Suprapubic skin (tissue), 4 donors: Measurements from ENCODE around the gene CDADC1. TPM values are rescaled to one million over a fixed set of nuclear protein-coding genes. Genes with fewer than 3 reads are reported as not detected.

Experiments
- DNase-seq, 2 donors: peaks; one replicate each; pipeline ENCODE4 v3.0.0-alpha.2; 2019; ENCODE audit warnings: low spot score in 2 of 2
- H3K27ac ChIP-seq: fragments of 200-600 bp; sonication (generic); one replicate; pipeline ENCODE4 v1.5.1; 2019
- H3K27me3 ChIP-seq: fragments of 200-600 bp; sonication (generic); one replicate; pipeline ENCODE4 v1.5.1; 2019
- H3K36me3 ChIP-seq: fragments of 200-600 bp; sonication (generic); one replicate; pipeline ENCODE4 v1.5.1; 2019
- H3K4me1 ChIP-seq: fragments of 200-600 bp; sonication (generic); one replicate; pipeline ENCODE4 v1.5.1; 2019
- H3K4me3 ChIP-seq: fragments of 200-600 bp; sonication (generic); one replicate; pipeline ENCODE4 v1.5.1; 2019; ENCODE audit warnings: mild to moderate bottlenecking
- H3K9me3 ChIP-seq: fragments of 200-600 bp; sonication (generic); one replicate; pipeline ENCODE4 v1.5.1; 2019
- CTCF ChIP-seq, 2 donors: fragments of 200-600 bp in 1 of 2; fragments of 450-650 bp in 1 of 2; sonication (generic) in 1 of 2; IDR thresholded peaks; one replicate each; pipeline ENCODE4 v1.5.1; 2016 to 2019; ENCODE audit warnings: antibody characterized with exemption in 2 of 2, mild to moderate bottlenecking in 1 of 2, moderate library complexity in 1 of 2
- EP300 ChIP-seq: sonication (generic); formaldehyde crosslinking; IDR thresholded peaks from one replicate; pipeline ENCODE4 v1.6.1; 2017; ENCODE audit warnings: antibody characterized with exemption
- POLR2A ChIP-seq, 2 donors: fragments of 450-650 bp; IDR thresholded peaks; one replicate each; pipeline ENCODE4 v1.6.1; 2017; ENCODE audit warnings: antibody characterized with exemption in 2 of 2, mild to moderate bottlenecking in 2 of 2, moderate library complexity in 2 of 2
- POLR2AphosphoS5 ChIP-seq, 3 donors: sonication (generic); formaldehyde crosslinking; IDR thresholded peaks; one replicate each; pipeline ENCODE4 v1.6.1; 2017; ENCODE audit warnings: antibody characterized with exemption in 3 of 3
- WGBS: methylation state at CpG from one replicate; pipeline ENCODE4 v1.1.5; 2018; 5-methylcytosine and 5-hydroxymethylcytosine counted together
- total RNA-seq, 4 donors: library from RNA; depleted of rRNA; stranded (reverse); fragments of >200 nt; gene quantifications; one replicate each; pipeline ENCODE4 v1.1.0, GENCODE V29; 2016

CDADC1 gene
- total RNA-seq, 4 donors from 2014 or later: 1.2 to 4.2 (median 3.1) TPM

DNA sequence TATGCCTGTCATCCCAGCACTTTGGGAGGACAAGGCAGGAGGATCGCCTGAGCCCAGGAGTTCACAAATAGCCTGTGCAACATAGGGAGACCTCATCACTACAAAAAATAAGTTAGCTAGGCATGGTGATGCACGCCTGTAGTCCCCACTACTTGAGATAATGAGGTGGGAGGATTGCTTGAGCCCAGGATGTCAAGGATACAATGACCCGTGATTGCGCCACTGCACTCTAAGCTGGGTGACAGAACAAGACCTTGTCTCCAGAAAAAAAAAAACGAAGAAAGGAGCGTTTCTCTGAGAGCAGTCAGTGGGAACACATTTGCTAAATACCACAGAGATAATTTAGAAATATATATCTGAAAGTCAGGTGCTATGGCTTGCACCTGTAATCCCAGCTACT, 11.9 kb downstream of the CDADC1 start:
- no peak for DNase-seq
- Histone ChIP-seq H3K27ac (no peak overlapping the region), H3K4me1 (no peaks in the 10 kb centered on the region), H3K27me3 (no peaks in the 10 kb centered on the region), H3K9me3 (no peaks in the 10 kb centered on the region), H3K4me3 (no peak overlapping the region), H3K36me3 (peaks cover 63% of the 10 kb centered on the region)
- TF ChIP-seq POLR2A (IDR thresholded peaks at IDR 0.05): no peak
- no peak for TF ChIP-seq CTCF (IDR thresholded peaks at IDR 0.05)
- TF ChIP-seq POLR2AphosphoS5 (IDR thresholded peaks at IDR 0.05): no peak
- TF ChIP-seq EP300: no peak
- WGBS: 90% methylated on average over 6 of the region's 6 CpGs

GRCh38 chr13:49262634-49263033, 14.9 kb downstream of the CDADC1 start:
- Histone ChIP-seq H3K27me3 (no peaks in the 10 kb centered on the region), H3K27ac (no peak overlapping the region), H3K9me3 (no peaks in the 10 kb centered on the region), H3K36me3 (peaks cover 55% of the 10 kb centered on the region), H3K4me1 (no peaks in the 10 kb centered on the region), H3K4me3 (no peak overlapping the region)
- 86% methylated on average over 6 of the region's 6 CpGs for WGBS
- no peak for TF ChIP-seq POLR2AphosphoS5 (IDR thresholded peaks at IDR 0.05)
- TF ChIP-seq POLR2A (IDR thresholded peaks at IDR 0.05): no peak
- TF ChIP-seq EP300: no peak
- no peak for TF ChIP-seq CTCF (IDR thresholded peaks at IDR 0.05)
- DNase-seq: no peak

- Histone ChIP-seq H3K9me3 (no peaks in the 10 kb centered on the region), H3K36me3 (peaks cover 46% of the 10 kb centered on the region), H3K4me3 (no peak overlapping the region), H3K27me3 (no peaks in the 10 kb centered on the region), H3K27ac (no peak overlapping the region), H3K4me1 (no peaks in the 10 kb centered on the region)
- TF ChIP-seq EP300: no peak
- TF ChIP-seq POLR2AphosphoS5 (IDR thresholded peaks at IDR 0.05): no peak
- TF ChIP-seq CTCF (IDR thresholded peaks at IDR 0.05): no peak
- TF ChIP-seq POLR2A (IDR thresholded peaks at IDR 0.05): no peak
- no peak for DNase-seq
- 70% methylated on average over 2 of the region's 2 CpGs for WGBS
Measured at GRCh38 chr13:49265822-49266221, 18.1 kb downstream of the CDADC1 start.

DNA sequence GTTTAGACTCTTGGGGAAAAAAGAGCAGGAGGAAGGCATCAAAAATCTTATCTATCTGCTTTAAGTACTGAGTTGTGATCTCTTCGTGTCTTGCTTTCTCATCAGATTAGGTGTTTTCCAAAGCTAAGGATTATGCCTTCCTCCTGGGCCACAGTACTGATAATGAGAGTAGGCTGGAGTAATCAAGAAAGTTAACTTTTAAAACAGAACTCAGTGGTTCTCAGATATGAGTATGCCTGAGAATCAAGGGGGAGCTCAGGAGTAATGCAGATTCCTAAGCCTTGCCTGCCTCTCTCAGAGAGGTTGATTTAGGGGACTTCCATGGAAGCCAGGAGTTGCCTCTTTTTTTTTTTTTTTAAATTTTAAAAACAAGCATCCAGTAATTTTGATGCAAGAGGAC, 23.5 kb downstream of the CDADC1 start:
- no peak overlapping the region for H3K4me3 ChIP-seq
- TF ChIP-seq EP300 (no peak), POLR2AphosphoS5 (IDR thresholded peaks at IDR 0.05) (no peak), POLR2A (IDR thresholded peaks at IDR 0.05) (no peak), CTCF (IDR thresholded peaks at IDR 0.05) (no peak)
- no peaks in the 10 kb centered on the region for H3K27me3 ChIP-seq
- no peak overlapping the region for H3K27ac ChIP-seq
- 0% methylated on average over 1 of the region's 1 CpG for WGBS
- DNase-seq: no peak
- H3K36me3 ChIP-seq: peaks cover 18% of the 10 kb centered on the region
- no peaks in the 10 kb centered on the region for H3K9me3 ChIP-seq
- no peaks in the 10 kb centered on the region for H3K4me1 ChIP-seq

- no peak overlapping the region for H3K27ac ChIP-seq
- H3K9me3 ChIP-seq: no peaks in the 10 kb centered on the region
- H3K4me1 ChIP-seq: no peaks in the 10 kb centered on the region
- TF ChIP-seq EP300: no peak
- no peak for TF ChIP-seq CTCF (IDR thresholded peaks at IDR 0.05)
- no peak for TF ChIP-seq POLR2A (IDR thresholded peaks at IDR 0.05)
- TF ChIP-seq POLR2AphosphoS5 (IDR thresholded peaks at IDR 0.05): no peak
- DNase-seq: no peak
- no peaks in the 10 kb centered on the region for H3K27me3 ChIP-seq
- H3K4me3 ChIP-seq: no peak overlapping the region
- WGBS: 72% methylated on average over 2 of the region's 2 CpGs
- peaks cover 12% of the 10 kb centered on the region for H3K36me3 ChIP-seq
Measured at GRCh38 chr13:49272296-49272695, 24.6 kb downstream of the CDADC1 start.
